ENCODE data around the gene UBA7.
A peak's percentile ranks its signal among the peaks of the same experiment; 100 is the strongest.
"Not testable (repeated sequence)": the region's sequence is repeated elsewhere in the genome, so short reads cannot be mapped to it uniquely, and the experiment has no call there.

UBA7 gene, protein sequence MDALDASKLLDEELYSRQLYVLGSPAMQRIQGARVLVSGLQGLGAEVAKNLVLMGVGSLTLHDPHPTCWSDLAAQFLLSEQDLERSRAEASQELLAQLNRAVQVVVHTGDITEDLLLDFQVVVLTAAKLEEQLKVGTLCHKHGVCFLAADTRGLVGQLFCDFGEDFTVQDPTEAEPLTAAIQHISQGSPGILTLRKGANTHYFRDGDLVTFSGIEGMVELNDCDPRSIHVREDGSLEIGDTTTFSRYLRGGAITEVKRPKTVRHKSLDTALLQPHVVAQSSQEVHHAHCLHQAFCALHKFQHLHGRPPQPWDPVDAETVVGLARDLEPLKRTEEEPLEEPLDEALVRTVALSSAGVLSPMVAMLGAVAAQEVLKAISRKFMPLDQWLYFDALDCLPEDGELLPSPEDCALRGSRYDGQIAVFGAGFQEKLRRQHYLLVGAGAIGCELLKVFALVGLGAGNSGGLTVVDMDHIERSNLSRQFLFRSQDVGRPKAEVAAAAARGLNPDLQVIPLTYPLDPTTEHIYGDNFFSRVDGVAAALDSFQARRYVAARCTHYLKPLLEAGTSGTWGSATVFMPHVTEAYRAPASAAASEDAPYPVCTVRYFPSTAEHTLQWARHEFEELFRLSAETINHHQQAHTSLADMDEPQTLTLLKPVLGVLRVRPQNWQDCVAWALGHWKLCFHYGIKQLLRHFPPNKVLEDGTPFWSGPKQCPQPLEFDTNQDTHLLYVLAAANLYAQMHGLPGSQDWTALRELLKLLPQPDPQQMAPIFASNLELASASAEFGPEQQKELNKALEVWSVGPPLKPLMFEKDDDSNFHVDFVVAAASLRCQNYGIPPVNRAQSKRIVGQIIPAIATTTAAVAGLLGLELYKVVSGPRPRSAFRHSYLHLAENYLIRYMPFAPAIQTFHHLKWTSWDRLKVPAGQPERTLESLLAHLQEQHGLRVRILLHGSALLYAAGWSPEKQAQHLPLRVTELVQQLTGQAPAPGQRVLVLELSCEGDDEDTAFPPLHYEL

GRCh38 chr3:49813497-49814174 lies at the start of gene UBA7:
Gene UBA7, minus strand, starts transcription at chr3:49813953. Its CDS starts 166 bp downstream, at chr3:49813787.
- DNase-seq (ENCODE audit: low read depth) = no peak

DNA sequence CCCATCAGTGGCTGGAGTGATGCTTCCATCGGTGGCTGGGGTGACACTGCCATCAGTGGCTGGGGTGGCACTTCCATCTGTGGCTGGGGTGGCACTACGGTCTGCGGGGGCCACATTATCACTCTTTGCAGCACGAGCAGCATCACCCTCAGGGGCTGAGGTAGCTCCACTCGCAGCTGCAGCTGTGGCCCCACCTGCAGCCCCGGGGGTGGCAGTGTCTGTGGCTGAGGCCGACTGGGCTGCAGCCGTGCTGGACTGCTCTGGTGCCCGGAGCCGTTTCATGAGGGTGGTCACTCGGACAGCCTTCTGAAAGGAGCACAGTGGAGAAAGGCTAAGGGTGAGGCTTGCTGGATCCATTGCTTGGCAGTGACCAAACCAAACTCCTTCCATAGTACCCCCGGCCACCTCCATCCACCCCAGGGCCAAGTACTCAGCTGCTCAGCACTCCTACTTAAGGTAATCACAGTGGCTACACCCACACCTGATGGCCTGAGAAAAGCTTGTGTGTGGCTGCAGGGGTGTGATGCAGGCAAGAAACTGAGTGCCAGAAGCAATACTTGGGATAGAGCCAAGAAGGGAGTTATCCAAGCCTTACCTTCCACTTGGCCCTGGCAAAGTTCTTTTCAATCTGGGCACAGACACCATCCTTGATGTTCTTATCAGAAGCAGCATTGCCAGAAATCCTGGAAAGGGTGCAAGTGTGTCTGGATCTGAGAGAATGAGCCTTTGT lies 46.0 kb upstream of the UBA7 start:
- DNase-seq (ENCODE audit: low read depth) = no peak

DNA sequence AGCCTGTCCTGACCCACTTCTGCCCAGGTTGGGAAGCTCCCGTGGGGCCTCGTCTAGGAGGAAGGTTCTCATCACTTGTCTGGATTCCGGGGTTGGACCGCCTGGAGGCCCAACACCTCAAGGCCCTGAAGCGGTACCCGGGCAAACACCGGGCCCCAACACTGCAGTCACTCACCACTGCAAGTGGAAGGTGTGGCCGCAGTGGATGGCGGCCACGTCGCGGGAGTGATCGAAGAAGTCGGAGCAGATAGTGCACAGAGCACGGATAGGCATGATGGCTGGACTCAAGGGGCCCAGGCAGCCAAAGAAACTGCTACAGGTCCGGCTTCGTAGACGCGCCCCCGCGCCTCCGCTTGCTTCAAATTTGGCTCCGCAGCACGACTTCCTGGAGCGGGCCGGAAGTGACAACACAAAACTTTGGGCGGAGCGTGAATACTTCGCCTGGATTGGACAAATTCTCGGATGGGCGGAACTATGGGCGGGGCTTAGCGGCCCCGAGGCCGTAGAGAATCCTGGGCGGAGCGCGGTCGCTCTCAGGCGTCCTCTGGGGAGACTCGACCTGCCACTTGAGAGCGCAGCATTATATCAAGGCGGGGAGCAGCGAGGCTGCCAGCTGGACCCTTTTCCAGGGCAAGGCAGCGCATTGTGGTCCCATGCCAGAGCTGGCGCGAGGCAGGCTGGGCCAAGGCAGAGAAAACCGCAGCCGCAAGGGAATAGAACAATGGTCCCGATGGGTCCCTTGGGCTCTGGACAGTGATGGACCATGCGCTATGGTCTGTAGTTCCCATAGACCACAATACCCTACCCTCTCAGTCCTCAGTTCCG lies 42.6 kb upstream of the UBA7 start, which contains the start of gene TRAIP:
TSS of gene TRAIP (minus strand) at position 384 of the 825 bp plus-strand sequence. CDS start at position 273, 111 bp downstream.
- peak; percentile 91 for DNase-seq (ENCODE audit: low read depth)

- no peak for DNase-seq (ENCODE audit: low read depth)
These were observed 41.9 kb upstream of the UBA7 start for GRCh38 chr3:49855662-49856061.

- DNase-seq (ENCODE audit: low read depth) = no peak
These were observed 31.9 kb upstream of the UBA7 start for GRCh38 chr3:49845694-49846093.

GRCh38 chr3:49844464-49845183 lies 30.9 kb upstream of the UBA7 start:
- DNase-seq (ENCODE audit: low read depth) = no peak

DNA sequence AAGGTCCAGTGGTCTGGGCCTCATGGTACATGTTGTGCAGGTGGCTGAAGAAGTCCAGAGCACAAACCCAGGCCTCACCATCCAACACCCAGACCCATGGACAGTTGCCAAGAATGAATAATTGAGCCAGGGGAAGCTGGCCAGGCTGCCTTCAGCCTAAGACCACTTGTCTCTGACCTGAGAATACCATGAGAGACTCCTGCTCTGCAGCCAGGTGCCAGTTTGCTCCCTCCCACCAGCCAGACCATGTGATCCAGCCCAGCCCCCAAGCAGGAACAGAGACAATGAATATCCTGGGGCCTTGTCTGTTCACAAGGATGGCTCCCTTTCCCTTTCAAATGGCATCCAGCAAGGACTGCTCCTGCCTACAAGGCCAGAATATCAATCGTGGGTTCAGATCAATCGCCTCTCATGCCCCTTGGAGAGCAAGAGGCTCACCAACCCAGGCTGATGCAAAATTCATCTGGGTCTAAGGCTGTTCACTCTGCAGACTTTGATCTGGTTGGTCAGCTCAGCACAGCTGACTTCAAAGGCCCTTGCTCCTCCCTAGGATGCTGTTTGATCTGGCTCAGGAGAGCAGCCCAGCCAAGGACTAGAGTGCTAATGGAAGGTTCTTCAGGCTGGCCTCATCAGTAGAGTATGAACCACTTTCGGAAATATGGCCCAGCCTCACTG lies 29.2 kb upstream of the UBA7 start:
- DNase-seq (ENCODE audit: low read depth) = no peak

DNA sequence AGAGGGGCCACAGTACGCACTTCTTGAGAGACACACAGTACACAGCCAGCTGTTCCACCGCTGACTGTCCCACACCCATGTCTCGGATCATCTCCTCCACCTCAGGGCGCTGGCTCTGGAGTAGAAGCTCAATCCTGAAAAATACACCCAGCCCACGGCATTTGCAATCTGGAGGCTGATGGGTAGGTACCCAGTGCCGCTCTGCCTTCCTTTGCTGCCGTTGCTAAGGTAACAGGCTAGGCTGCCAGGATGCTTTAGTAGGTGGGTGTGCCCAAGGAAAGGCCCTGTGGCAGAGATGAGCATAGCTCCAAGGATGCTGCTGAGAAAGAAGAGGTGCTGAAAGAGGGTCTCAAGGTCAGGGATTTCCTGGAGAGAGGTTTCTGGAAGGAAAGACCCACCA lies 28.1 kb upstream of the UBA7 start:
- DNase-seq (ENCODE audit: low read depth) = no peak

DNA sequence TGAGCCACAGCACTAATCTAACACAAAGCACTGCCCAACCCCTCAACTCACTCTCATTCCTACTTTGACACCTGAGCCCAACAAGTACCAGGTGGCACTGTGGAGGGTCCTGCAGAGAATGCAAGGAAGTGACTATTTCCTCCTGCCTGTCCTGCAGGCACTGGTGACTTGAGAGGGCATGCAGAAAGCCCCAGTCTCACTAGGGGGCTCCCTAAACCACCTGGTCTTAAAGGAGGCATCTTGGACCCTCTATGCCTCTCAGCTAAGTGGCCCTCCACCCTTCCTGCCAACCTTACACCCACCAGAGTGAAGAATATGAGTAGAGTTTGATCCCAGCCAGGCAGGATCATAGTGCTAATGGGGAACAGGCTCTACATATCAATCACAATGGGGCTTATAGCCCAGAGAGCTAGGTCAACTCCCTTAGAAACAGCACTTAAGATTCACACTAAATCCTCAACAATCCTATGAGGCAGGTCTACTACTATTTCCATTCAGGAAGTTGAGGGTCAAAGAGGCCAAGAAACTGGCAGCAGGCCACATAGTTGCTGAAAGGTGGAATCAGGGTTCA lies 27.5 kb upstream of the UBA7 start:
- DNase-seq (ENCODE audit: low read depth) = no peak

GRCh38 chr3:49840388-49840787 lies 26.6 kb upstream of the UBA7 start:
- no peak for DNase-seq (ENCODE audit: low read depth)

DNA sequence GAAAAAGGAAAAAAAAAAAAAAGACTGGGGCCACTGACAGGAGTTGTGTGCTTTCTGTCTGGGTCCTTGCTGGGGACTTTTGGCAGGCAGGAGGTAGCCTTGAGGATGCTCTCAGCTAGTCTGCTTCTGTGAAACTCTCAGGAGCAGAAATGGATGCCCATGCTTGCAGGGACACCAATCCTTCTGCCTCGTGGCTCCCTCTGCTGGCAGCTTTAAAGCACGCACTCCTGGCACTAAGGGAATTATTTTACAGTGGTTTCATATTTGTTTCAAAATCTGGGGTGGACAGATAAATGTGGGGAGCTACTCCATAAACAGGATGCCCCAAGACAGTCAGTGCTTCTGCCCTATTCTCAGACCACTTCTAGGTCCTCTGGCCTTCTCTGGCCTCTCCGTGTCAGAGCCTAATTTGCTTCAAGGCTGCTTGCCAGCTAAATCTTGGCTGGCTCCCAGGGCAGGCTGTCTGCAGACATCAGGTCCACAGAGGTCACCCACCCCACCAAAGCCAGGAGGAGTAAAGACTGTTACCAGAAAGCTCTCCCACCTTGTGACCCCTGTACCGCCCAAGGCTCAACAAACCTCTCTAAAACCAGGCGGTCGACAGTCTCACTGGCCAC lies 25.5 kb upstream of the UBA7 start:
- peak; percentile 75 for DNase-seq (ENCODE audit: low read depth)

GRCh38 chr3:49831341-49831740 lies 17.6 kb upstream of the UBA7 start:
- no peak for DNase-seq (ENCODE audit: low read depth)

DNA sequence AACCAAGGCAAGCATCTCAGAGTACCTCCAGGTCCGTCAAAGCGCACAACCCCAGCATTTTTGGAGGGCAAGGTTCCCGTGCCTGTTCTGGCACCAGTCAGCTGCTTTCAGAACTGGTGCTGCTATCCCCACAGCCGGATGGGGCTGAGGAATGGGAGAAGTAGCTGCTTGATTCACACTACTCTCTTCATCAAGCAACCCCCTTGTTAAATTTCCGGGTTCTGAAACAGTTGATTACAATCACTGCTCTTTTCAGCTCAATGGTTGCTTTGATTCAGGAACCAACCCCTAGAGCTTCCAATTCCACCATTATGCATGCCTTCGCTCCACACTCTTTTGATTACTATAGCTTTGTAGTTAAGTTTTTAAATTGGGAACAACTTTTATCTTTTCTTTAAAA lies 12.3 kb upstream of the UBA7 start:
- DNase-seq (ENCODE audit: low read depth) = no peak

DNA sequence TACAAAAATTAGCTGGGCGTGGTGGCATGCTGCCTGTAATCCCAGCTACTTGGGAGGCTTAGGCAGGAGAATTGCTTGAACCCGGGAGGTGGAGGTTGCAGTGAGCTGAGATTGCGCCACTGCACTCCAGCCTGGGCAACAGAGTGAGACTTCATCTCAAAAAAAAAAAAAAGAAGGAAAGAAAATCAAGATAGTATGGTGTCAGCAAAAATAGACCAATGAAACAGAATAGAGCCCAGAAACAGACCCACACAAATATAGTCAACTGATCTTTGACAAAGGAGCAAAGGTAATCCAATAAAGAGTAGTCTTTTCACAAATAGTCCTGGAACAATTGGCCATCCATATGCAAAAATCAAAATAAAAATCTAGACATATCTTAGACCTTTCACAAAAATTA lies 9.4 kb upstream of the UBA7 start:
- DNase-seq (ENCODE audit: low read depth) = not testable (repeated sequence)

DNA sequence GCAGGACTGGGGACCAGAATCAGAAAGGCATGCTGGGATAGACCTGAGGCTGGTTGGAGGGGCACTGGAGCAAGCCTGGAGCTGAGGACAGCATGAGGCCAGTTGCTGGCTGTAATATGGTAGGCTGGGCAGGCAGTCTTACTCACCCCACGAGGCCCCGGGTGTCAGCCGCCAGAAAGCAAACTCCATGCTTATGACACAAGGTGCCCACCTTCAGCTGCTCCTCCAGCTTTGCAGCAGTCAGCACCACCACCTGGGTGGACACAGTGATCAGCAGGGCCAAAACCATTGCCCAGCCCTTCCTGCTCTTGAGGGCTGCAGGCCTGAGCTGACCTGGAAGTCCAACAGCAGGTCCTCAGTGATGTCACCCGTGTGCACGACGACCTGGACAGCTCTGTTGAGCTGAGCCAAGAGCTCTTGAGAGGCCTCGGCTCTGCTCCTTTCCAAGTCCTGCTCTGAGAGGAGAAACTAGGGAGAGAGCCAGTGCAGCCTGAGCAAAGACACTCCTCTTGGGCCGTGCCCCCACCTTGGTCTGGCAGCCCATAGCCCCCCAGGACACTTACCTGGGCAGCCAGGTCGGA lies 747 bp downstream of the UBA7 start:
- no peak for DNase-seq (ENCODE audit: low read depth)

DNA sequence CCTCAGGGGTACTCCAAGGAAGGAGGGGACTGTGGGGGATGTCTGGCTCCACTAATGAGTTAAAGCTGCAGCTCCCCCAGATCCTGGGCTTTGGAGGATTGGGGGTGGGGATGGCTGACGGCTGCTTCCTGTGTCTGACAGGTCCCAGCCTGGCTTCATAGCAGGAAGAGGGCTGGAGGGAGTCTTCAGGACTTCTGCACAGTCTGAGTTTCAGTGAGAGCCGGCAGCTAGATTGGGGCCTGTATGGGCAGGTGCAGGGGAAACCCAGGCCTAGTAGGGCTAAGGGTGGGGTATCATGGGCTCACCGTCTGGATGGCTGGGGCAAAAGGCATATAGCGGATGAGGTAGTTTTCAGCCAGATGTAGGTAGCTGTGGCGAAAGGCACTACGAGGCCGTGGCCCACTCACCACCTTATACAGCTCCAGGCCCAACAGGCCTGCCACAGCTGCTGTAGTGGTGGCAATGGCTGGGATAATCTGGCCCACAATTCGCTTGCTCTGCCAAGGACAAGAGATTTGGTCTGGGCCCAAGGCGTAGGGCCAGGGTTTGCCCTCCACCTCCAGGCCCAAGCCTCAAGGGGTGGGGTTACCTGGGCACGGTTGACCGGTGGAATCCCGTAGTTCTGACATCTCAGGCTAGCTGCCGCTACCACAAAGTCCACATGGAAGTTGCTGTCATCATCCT lies 6.2 kb downstream of the UBA7 start:
- DNase-seq (ENCODE audit: low read depth) = no peak

- no peak for DNase-seq (ENCODE audit: low read depth)
These were observed 6.9 kb downstream of the UBA7 start for GRCh38 chr3:49806850-49807249.
